Peyer's patch (tissue), 4 donors: ENCODE results near the gene SMYD3.

Experiments
- POLR2A ChIP-seq, 2 donors: fragments of 450-650 bp; IDR thresholded peaks; one replicate each; pipeline ENCODE4 v1.5.1; 2017; ENCODE audit warnings: antibody characterized with exemption in 2 of 2, mild to moderate bottlenecking in 2 of 2, moderate library complexity in 2 of 2
- TF ChIP-seq, protein P1 (sequence below), 6 experiments: fragments of 450-650 bp in 4 of 6; fragments of 200-600 bp in 2 of 6; sonication (generic) in 1 of 6; IDR thresholded peaks; one replicate each; pipeline ENCODE4 v1.5.1; 2017 to 2019; ENCODE audit warnings: antibody characterized with exemption in 6 of 6, mild to moderate bottlenecking in 3 of 6, moderate library complexity in 1 of 6

- TF ChIP-seq, protein P1, sequence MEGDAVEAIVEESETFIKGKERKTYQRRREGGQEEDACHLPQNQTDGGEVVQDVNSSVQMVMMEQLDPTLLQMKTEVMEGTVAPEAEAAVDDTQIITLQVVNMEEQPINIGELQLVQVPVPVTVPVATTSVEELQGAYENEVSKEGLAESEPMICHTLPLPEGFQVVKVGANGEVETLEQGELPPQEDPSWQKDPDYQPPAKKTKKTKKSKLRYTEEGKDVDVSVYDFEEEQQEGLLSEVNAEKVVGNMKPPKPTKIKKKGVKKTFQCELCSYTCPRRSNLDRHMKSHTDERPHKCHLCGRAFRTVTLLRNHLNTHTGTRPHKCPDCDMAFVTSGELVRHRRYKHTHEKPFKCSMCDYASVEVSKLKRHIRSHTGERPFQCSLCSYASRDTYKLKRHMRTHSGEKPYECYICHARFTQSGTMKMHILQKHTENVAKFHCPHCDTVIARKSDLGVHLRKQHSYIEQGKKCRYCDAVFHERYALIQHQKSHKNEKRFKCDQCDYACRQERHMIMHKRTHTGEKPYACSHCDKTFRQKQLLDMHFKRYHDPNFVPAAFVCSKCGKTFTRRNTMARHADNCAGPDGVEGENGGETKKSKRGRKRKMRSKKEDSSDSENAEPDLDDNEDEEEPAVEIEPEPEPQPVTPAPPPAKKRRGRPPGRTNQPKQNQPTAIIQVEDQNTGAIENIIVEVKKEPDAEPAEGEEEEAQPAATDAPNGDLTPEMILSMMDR (IDR thresholded peaks at IDR 0.05), result no peak
- TF ChIP-seq POLR2A (IDR thresholded peaks at IDR 0.05), result no peak
These were observed 589.7 kb downstream of the SMYD3 start for GRCh38 chr1:245917403-245917802.
